C4-2B (cell line): Measurements from ENCODE around the gene BRD8.

Experiments used
- ZFX ChIP-seq: fragments of 450-650 bp; IDR thresholded peaks from 2 replicates; pipeline ENCODE4 v1.6.1; 2017
- TF ChIP-seq, protein P1 (sequence below): fragments of 450-650 bp; conservative IDR thresholded peaks from 2 replicates; pipeline ENCODE4 v1.5.1; 2017; ENCODE audit warnings: mild to moderate bottlenecking

DNA sequence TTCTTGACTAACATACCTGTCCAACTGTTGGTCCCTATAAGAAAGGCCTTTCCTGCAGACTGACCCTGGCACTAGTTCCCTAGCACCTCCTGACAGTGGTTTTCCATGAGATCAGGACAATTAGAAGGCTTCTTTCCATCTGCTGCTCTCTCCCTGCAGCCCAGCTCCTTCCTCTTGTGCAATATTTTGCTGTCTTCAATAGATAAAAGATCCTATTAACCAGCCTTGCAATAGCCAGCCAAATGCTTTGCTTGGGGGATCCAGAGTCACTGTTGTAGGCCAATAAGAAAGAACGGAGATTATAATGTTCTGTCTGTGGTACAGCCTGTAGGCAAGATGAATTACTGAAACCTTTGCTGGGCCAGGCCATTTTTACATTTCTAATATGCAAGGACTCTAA lies 20.8 kb downstream of the BRD8 start:
- TF ChIP-seq, protein P1, sequence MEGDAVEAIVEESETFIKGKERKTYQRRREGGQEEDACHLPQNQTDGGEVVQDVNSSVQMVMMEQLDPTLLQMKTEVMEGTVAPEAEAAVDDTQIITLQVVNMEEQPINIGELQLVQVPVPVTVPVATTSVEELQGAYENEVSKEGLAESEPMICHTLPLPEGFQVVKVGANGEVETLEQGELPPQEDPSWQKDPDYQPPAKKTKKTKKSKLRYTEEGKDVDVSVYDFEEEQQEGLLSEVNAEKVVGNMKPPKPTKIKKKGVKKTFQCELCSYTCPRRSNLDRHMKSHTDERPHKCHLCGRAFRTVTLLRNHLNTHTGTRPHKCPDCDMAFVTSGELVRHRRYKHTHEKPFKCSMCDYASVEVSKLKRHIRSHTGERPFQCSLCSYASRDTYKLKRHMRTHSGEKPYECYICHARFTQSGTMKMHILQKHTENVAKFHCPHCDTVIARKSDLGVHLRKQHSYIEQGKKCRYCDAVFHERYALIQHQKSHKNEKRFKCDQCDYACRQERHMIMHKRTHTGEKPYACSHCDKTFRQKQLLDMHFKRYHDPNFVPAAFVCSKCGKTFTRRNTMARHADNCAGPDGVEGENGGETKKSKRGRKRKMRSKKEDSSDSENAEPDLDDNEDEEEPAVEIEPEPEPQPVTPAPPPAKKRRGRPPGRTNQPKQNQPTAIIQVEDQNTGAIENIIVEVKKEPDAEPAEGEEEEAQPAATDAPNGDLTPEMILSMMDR, result no peak
- TF ChIP-seq ZFX, result no peak
